Activated CD8-positive, alpha-beta memory T cell treated with anti-CD3 and anti-CD28 coated beads for 36 hours (primary cell): Measurements from ENCODE around the gene RNF112. TPM values are rescaled to one million over a fixed set of nuclear protein-coding genes. Genes with fewer than 3 reads are reported as not detected.

ENCODE experiments used
- CTCF ChIA-PET: fragments of 350-600 bp; sonication (Branson Sonifier 250); formaldehyde crosslinking; loops from one replicate; lab custom pipeline; 2021; ENCODE audit warnings: antibody characterized with exemption; lab: Charles Lee
- POLR2A ChIA-PET: fragments of 350-600 bp; sonication (Branson Sonifier 250); formaldehyde crosslinking; loops from one replicate; lab custom pipeline; 2021; ENCODE audit warnings: antibody characterized with exemption; lab: Charles Lee
- total RNA-seq, 2 experiments: library from RNA; stranded (reverse); gene quantifications; one replicate each; pipeline ENCODE4 v1.2.3, GENCODE V29; 2021

Gene RNF112
- total RNA-seq, 2 experiments from 2014 or later = 0.06 to 0.27 TPM

DNA sequence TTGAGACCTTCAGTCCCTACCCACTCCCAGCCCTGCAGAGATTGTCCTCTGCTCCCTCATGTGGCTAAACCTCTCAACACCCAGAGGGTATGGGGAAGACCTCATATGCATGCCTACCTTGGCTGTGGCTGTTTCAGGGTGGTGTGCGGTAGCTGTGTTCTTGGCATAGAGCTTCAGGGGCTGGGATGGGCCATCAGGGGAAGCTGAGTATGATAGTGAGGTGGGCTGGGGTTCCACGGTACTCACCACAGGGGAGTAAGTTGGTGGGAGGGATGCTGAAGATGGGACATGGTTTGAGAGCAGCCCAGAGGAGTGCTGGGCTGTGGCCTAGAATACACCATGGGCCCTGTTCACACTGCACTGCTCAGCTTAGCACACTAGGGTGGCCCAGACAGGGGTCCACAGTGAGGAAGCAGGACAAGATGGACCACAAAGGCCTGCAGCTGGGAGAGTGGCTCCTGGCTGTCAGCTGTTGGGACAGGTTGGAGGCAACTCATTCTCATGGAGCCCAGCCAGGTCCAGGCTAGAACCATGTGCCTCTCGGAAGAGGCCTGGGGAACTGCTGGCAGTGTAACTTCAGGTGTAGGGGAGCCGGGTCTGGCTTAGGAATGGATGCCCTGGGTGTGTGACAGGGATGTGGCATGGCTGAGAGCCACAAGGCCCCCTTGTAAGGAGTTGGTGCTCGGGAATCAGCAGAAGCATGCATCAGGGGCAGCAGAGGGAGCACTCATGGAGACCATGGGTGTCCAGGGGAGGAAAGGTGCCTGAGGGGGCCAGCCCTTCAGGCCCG is 27.2 kb upstream of the RNF112 start:
- CTCF ChIA-PET = interaction anchor here (1.6 kb wide), 1 partner anchor 21 kb away, joined by 4 read pairs; the partner anchor contains the start of gene B9D1

DNA sequence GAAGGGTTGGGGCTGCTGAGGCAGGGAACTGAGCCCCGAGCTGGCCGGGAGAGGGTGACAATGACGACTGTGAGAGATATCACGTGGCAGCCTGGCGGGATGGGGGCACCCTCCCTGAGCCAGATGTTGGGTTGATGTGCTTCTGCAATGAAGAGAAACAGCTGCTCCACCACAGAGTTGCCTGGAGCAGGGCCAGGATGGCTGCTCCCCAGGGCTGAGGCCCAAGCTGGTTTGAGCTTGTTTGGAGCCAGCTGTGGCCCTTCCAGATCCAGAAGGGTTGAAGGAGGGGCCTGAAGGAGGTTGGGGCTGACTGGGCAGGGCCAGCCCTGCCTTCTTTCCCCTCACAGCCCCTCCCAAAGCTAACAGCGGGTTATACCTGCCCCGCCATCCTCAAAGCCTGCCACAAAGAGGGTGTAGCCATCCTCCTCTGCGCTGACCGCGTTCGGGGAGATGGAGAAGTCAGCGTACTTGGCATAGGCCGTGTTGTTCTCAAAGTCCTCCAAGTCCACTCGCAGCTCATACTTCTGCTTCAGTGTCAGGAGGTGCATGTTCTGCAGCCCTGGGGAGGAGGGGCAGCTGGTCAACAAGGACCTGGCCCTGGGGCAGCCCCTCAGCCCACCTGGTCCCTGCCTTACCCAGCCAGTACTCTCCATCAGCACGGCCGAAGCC is 26.2 kb upstream of the RNF112 start:
- ChIA-PET CTCF (interaction anchor here (1.6 kb wide), 1 partner anchor 22 kb away, joined by 4 read pairs; the partner anchor contains the start of gene B9D1), POLR2A (no interaction called here)

More for the DNA sequence above, 27.2 kb upstream of the RNF112 start:
- POLR2A ChIA-PET = no interaction called here

DNA sequence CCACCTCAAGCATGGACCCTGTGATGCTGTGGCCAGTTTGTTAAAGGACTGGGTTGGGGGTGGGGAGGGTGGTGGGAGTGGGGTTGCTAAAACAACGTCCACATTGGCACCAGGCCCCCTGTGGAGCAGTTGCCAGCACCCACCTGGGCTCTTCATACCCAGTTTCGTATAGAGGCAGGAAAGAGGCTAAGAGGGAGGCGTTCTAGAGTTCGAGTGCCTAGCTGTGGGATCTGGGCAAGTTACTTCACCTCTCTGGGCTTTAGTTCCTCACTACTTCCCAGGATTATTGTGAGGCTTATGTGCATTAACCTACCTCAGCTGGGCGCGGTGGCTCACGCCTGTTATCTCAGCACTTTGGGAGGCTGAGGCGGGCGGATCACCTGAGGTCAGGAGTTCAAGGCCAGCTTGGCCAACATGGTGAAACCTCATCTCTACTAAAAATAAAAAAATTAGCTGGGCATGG is 25.5 kb upstream of the RNF112 start:
- CTCF ChIA-PET = no interaction called here
- POLR2A ChIA-PET = interaction anchor here (1.3 kb wide), 1 partner anchor 7 kb away, joined by 5 read pairs; the partner anchor contains the start of gene MAPK7

DNA sequence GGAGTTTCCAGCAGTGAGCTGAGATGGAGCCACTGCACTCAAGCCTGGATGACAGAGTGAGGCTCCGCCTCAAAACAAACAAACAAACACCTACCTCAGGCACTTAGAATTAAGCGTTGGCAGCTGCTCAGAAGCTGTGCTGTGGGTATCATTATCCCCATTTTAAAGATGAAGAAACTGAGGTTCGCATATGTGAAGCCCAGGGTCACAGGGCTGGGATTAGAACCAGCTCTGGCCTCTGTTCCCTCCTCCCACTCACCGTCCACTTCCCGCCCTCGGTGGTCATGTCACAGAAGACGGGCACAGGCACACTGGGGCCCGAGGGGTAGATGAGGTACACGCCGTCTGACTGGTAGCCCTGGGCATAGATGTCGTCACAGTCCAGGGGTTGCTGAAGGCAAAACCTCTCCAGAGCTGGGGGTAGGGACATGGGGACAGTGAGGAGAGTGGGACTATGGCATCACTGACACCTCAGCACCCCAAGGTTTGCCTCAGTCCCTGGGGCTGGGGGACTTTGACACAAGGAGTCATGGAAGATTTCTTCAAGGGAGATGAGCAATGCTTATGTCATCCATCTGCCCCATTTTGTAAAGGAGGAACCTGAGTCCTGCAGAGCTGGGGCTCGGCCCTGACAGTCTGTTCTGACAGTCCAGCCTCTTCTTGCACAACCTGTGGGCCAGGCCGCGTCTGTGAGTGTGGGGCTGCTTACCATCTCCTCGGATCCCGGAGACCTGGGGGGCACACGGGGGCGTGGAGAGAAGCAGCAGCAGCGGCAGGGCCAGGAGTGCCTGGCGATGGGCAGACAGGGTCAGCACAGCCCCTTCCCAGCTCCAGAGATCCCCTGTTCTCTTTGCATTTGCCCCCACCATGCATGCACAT is 24.7 kb upstream of the RNF112 start:
- POLR2A ChIA-PET = interaction anchor here (1.3 kb wide), 1 partner anchor 8 kb away, joined by 5 read pairs; the partner anchor contains the start of gene MAPK7

DNA sequence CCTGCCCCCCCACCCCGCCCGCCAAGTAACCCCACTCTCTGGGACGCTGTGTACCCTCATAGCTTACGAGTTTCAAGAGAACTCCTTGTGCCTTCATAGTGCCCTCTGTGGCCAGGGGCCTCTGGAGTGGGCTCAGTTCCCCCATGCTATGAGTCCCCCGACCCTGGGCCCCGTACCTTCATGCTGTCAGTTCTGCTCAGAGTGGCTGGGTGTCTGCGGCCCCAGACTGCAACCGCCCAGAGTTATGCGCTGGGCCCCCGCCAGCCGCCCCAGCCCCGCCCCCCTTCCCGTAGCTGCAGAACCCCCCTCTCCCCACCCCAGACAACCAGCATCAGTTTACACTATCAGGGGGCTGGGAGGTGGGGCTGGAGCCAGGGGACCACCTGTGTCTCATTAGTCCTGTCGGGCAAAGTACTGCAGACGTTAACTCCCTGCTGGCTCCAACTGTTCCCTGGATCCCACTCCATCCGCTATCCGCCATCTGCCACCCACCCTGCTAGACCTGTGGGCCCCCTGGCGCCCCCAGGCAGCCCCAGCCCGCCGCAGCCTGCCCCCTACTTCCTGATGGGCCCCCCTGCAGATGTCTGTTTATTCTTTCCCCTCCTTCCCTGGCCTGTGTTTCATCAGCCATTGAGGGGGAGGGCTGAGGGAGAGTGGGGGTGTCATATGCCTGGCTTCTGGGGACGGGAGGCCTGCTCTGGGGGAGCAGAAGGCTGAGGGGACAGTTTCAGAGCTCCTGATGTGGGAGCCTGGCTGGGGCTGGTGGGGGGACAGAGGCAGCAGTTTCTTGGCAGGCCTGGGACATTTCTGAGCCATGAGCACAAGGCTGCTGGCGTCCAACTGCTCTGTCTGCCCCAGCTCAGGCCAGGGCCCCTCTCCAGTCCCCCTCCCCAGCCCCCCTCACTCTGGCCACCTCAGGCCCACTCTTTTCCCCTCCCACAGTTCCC is 23.8 kb upstream of the RNF112 start, which contains the start of gene MFAP4:
MFAP4 (minus strand) TSS at position 217 of the 947 bp plus-strand sequence; CDS start at position 182, 35 bp downstream.
- ChIA-PET CTCF (no interaction called here), POLR2A (interaction anchor here (1.3 kb wide), 1 partner anchor 9 kb away, joined by 5 read pairs; the partner anchor contains the start of gene MAPK7)

More for the DNA sequence above, 24.7 kb upstream of the RNF112 start:
- CTCF ChIA-PET = no interaction called here

DNA sequence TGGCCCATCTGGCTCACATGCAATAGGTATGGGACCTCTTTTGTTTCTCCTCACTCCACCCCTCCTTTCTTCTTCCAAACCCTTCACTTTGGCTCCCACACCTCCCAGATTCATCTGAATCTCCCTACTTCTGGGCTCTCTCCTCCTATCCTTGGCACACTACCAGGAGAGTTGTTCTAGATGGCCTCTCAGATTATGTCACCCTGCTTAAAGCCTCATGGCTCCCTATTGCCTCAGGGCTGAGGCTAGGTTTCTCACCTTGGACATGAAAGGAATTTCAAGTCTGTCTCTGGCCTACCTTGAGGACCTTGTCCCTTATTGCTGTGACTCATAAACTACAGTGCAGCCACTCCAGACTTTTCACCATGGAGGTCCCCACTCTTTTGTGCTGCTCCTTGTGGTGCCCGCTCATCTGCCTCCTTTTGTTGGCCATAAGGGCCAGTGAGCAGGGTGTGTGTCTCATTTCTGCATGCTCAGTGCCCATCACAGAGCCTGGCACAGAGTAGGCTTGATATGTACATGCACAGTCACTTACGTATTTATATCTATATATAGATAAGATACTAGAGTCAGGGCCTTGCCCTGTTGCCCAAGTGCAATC is 23.0 kb upstream of the RNF112 start:
- POLR2A ChIA-PET = no interaction called here

DNA sequence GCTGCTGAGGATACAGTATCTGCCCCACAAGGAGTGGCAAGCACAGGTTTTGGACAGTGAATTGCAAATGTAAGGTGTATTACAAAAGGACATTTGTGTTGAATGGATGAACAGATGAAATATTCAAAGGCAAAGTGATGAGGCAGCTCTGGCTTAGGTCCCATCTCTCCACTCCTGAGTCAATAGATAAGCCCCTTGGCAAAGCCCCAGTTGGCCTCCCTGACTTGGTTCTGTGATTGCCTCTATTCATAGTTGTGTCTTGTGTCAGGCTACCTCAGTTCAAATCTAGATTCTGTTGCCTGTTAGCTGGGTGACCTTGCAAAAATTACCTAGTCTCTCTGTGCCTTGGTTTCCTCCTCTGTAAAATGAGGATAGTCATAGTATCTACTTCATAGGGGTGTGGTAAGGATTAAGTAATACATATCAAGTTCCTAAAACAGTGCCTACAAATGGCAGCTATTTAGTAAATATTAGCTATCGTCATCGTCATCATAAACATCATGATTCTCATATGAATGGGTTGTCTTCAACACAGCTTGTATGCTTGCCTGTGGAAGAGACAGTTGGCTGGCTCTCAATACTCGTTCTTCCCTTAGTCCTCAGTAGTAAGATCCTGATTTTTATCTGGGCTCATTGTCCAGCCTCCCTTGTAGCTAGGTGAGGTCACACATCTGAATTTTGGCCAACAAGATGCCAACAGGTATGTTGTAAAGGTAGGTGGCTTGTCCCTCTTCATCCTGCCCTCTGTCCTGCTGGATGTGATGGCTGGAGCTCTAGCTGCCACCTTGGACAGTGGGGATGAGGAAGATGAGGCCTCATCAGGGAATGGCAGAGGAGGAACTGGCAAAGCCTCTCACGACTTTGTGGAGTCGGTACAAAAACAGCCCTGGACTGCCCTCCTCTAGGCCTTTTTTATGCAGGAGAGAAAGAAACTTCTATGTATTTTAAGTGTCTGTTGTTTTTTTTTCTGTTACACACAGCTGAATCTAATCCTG is 21.9 kb upstream of the RNF112 start:
- CTCF ChIA-PET = interaction anchor here (1.5 kb wide), 1 partner anchor 58 kb away, joined by 3 read pairs; no protein-coding TSS in a partner anchor
- POLR2A ChIA-PET = no interaction called here

More for the DNA sequence above, 23.0 kb upstream of the RNF112 start:
- CTCF ChIA-PET = no interaction called here

DNA sequence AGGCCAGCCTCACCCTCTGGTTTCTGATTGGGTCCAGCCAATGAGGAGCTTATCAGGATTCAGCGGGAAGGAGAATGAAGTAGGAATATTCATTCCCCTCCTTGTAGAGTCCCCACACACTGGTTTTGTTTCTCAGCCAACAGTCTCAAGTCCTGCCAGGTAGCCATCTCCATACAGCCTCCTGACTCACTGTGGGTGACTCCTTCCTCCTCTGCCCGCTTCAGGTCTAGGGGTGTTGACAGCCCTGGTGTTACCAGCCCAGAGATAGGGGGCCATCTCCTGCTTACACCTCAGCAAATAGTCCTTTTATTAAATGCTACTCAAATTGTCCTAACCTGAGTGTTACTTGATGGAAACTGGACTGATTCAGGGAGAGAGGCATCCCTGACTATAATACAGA is 20.1 kb upstream of the RNF112 start:
- ChIA-PET POLR2A (no interaction called here), CTCF (interaction anchor here (0.8 kb wide), 1 partner anchor 33 kb away, joined by 3 read pairs; no protein-coding TSS in a partner anchor)

DNA sequence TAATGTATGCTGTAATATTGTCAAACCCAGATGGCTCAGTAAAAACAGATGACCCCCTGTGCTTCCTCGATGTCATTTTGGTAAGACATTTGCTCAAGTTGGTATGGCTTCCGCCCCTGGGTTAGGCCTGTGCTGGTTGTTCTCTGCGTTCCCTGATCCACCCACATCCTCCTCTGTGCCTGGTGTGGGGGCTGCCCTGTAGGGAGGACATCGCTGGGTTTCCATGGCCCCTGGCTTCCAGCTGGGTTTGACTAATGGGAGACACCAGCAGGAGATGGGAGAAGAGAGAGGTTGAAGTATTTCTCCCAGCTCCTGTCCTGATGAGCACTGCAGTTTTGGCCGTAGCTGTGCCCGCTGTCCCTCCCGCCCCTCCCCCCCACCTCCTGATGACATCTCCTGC is 19.6 kb upstream of the RNF112 start:
- POLR2A ChIA-PET = no interaction called here
- CTCF ChIA-PET = no interaction called here

DNA sequence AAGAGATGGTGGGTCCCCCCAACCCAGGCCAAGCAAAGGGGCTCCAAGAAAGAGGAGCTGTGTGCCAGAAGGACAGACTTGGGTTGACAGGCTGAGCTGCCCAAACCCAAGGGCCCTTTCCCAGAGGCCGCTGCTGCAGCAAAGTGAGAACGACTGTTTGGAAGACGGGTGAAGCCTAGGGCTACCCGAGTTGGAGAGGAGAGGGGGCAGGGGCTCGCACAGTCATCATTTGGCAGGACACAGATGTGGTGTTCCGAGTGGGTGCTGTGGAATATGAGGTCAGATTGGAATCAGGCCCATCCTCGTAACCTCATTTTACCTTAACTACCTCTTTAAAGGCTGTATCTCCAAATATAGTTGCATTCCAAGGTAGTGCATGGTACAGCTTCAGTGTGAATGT is 18.7 kb upstream of the RNF112 start:
- ChIA-PET POLR2A (no interaction called here), CTCF (no interaction called here)

DNA sequence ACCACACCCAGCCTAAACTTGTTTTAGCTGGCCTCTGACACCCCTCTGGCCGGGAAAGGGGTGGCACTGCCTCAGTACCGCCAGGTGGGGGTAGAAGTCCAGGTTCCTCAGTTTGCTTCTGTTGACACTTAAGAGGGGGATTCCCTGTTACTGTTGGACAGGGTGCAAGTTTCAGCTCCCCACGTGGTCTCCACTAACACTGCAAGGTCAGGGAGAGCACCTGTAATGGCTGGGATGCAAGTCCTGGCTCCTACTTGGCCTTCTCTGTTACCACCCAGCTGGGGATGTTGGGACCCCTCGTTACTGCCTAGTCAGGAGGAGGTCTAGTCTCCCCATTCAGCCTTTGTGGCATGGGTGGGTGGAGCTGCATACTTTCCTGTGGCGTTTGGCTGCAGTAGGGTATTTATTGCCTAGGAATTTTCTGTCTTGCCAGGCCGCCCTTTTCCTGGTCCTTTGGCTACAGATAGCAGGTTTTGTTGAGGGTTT is 13.4 kb upstream of the RNF112 start:
- ChIA-PET CTCF (no interaction called here), POLR2A (no interaction called here)

DNA sequence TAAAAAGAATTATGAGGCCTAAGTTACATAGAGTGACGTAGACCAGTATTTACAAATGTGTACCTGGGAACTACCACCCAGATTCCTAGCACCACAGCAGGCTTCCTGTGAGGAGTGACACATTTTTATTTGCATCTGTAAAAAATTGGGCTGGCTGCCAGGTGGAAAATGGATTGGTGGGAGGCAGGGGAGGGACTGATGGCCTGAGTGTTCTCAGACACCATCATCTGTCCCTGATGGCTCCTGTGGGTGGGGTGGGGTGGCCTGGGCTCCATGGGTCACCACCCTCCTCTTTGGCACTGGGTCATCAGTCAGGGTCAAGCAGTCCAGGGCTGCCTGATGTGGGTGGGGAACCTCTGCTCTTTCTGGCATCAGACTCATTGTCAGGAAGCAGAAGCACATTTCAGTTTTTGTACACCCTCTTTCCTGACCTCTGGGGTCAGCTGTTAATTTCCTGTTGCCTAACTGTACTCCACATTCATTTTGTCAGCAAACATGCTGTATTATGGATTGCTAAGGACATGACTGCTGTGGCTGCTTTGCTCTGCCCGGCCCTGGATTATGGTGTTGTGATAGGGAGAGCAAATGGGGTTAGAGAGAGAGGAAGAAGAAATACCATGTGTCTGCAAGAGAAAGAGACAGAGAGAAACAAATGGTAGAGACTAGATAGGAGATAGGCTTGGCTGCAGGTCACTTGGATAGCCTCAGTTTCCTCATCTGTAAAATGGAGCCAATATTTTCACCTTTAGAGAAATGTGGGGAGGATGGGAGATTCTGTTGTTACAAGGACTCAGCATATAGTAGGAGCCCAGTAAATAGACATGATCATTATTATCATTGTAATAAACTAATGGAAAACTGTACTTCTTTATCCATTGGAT is 12.5 kb upstream of the RNF112 start:
- ChIA-PET POLR2A (no interaction called here), CTCF (no interaction called here)

DNA sequence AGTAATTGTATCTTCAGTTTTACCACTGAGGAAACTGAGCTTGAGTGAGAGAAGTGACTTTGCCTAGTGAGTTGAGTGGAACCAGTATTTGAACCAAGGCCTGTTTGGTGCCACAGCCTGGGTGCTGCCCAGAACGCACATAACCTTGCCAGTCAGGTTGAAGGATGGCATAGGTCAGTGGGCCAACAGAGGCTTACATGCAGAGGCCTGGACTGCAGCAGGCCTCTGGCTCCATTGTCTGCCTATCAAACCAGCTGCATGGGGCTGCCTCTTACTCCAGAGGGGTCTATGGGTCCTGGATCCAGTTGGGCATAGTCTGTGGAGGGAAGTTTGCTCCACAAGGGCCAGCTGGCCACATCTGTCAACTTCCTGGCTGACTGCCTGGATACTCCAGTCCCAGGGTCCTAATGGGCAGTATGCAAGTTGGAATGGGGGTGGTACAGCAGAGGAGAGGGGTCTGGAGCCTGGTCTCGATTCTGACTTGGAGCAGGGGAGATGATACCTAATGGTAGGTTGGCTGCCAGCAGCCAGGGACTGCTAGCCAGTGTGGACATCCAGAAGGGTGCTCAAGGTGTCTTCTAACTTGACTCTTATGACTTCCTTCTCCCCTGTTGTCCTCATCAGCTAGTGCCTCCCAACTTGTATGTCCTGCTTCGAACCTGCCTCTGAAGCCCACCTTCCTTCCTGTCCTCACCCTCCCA is 11.1 kb upstream of the RNF112 start:
- ChIA-PET CTCF (no interaction called here), POLR2A (no interaction called here)

DNA sequence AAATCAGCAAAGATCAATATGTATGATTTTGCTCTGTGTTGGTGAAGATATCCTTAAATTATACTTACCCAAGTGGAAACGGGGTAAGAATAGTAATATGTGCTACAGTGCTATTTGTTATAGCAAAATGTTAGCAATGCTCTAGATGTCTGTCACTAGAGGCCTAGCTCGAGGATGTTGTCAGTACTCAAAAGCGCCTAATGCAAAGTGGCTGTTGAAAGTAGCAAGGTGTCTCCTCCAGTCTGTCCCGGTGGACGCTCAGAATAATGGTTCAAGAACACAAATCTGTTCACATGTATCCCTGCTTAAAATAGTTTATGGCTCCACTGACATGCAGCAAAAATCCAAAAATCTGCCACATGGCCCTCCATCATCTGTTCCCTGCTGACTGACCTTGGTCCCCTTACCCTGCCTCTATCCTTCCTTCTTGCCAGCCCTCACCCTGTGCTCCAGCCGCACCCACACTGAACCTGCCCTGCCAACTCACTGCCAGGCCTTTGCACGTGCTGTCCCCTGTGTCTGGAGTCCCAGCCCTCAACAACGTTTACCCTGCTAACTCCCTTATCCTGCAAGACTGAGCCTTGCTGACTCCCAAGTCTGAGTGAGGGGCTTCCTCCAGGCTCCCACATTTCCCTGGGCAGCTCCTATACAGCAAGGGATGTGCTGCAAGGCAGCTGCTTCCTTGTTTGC is 9.6 kb upstream of the RNF112 start:
- POLR2A ChIA-PET = no interaction called here
- CTCF ChIA-PET = no interaction called here
